OCI-LY3 (cell line): ENCODE measurements around the gene ADCY7.
"Not testable (repeated sequence)": the region's sequence is repeated elsewhere in the genome, so short reads cannot be mapped to it uniquely, and the experiment has no call there.

ENCODE experiments used
- EZH2phosphoT487 ChIP-seq: fragments of 200-600 bp; shearing (Covaris generic); IDR thresholded peaks from 2 replicates; pipeline ENCODE4 v1.6.1; 2018; ENCODE audit warnings: antibody characterized with exemption, mixed run types, low read depth
- TF ChIP-seq, protein P1 (sequence below): fragments of 200-600, 300-600 bp; sonication (generic); IDR thresholded peaks from 2 replicates; pipeline ENCODE4 v1.5.1; 2014; ENCODE audit warnings: antibody characterized with exemption, low read length, low read depth

- TF ChIP-seq, protein P1, sequence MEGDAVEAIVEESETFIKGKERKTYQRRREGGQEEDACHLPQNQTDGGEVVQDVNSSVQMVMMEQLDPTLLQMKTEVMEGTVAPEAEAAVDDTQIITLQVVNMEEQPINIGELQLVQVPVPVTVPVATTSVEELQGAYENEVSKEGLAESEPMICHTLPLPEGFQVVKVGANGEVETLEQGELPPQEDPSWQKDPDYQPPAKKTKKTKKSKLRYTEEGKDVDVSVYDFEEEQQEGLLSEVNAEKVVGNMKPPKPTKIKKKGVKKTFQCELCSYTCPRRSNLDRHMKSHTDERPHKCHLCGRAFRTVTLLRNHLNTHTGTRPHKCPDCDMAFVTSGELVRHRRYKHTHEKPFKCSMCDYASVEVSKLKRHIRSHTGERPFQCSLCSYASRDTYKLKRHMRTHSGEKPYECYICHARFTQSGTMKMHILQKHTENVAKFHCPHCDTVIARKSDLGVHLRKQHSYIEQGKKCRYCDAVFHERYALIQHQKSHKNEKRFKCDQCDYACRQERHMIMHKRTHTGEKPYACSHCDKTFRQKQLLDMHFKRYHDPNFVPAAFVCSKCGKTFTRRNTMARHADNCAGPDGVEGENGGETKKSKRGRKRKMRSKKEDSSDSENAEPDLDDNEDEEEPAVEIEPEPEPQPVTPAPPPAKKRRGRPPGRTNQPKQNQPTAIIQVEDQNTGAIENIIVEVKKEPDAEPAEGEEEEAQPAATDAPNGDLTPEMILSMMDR: not testable (repeated sequence)
- TF ChIP-seq EZH2phosphoT487: not testable (repeated sequence)
Measured at GRCh38 chr16:50343566-50343965, 77.2 kb downstream of the ADCY7 start.
